LNCaP clone FGC (cell line): ENCODE data around the gene LPCAT1.

Experiments used
- DNase-seq: peaks from one replicate; pipeline ENCODE4 v3.0.0-alpha.2; 2011; ENCODE audit warnings: low read depth
- H3K4me3 ChIP-seq: 2 replicates; pipeline ENCODE4 v1.5.1; 2011; ENCODE audit warnings: mild to moderate bottlenecking, low read depth, low read length, control low read depth
- TF ChIP-seq, protein P1 (sequence below): IDR thresholded peaks from 2 replicates; pipeline ENCODE4 v1.5.1; 2012; ENCODE audit warnings: mild to moderate bottlenecking; ENCODE audit not compliant: control insufficient read depth, insufficient read depth; ENCODE audit errors: extremely low read depth

The LPCAT1 gene

DNA sequence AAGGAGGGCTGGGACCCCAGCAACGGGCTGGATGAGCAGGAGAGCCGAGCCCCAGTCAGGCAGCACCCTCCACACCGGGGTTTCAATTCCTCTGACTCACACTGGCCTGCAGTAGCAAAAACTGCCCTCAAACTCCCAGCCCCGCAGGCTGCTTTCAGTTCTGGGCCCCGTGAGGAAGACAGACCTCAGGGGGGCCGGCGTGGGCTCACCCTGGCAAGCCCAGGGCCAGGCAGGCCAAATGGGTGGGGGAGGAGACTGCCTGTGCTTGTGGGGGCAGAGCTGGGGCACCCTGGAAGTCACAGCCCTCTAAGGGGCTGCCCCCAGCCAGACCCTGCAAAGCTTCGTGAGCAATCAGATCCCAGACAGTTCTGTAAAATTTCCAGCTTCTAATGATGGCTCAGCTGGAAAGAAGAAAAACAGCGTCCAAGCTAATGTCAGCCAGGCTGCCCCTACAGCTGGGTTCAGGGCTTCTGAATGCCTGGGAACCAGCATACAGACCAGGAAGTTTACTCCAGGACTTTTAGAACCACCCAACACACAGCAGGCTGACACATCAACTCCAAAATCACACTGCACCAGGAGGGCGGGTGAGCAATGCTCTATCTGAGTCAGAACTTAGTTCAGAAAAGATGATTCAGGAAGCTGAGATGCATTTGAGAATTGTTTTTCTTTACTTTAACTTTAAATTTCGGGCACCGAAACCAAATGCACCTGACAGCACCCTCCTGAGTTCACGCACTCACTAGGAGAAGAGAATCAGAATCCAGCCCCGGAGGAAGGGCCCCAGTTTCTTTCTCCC, 34.7 kb downstream of the LPCAT1 start:
- H3K4me3 ChIP-seq: no peak overlapping the region
- TF ChIP-seq, protein P1, sequence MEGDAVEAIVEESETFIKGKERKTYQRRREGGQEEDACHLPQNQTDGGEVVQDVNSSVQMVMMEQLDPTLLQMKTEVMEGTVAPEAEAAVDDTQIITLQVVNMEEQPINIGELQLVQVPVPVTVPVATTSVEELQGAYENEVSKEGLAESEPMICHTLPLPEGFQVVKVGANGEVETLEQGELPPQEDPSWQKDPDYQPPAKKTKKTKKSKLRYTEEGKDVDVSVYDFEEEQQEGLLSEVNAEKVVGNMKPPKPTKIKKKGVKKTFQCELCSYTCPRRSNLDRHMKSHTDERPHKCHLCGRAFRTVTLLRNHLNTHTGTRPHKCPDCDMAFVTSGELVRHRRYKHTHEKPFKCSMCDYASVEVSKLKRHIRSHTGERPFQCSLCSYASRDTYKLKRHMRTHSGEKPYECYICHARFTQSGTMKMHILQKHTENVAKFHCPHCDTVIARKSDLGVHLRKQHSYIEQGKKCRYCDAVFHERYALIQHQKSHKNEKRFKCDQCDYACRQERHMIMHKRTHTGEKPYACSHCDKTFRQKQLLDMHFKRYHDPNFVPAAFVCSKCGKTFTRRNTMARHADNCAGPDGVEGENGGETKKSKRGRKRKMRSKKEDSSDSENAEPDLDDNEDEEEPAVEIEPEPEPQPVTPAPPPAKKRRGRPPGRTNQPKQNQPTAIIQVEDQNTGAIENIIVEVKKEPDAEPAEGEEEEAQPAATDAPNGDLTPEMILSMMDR: no peak
- DNase-seq: no peak

DNA sequence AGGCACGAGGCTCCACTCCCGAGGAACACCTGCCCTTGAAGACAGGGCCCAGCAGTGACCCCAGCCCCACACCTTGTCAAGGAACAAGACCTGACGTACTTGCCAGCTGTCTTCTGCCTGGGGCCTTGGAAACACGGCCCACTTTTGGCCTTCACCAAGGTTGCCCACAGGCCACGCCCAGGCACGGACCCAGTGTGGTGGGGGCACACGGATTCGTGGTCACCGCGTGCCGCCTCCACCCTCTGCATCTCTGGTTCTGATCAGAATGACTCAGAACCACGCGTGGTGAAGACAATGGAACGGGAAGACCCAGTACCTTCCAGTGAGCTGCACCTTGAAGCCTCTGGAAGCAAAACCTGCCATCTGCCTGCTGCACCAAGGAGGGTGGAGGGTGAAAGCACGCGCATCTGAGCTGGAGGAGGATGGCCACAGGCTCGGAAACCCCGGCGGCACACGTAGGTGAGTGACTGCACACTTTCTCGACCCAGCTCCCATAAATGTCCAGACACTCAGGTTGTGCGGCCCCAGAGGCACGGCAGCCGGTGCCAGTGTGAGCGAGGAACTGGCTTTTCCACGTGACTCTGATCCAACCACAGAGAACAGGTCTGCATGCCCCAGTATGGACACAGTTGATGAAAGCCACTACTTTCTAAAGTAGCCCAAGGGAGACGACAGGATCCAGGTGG, 36.5 kb downstream of the LPCAT1 start:
- no peak overlapping the region for H3K4me3 ChIP-seq
- no peak for DNase-seq
- TF ChIP-seq, protein P1: no peak

DNA sequence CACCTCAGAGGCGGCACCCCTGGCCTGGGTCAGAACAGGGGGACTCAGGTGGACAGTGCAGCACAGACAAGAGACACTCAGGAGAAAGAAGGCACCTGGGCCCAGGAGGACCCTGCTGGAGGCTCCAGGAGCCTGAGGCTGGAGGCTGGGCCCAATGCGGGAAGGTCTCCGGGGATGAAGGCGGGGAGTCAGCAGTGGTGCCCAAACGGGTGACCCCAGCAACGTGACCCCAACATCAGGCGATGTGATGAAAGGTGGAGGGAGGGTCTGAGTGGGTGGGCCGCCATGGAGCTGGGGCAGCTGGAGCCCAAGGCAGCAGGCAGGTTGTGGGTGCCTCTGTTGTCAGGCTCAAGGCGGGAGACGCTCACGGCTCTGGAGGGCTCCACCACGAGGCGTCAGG, 37.5 kb downstream of the LPCAT1 start:
- TF ChIP-seq, protein P1: no peak
- no peak for DNase-seq
- H3K4me3 ChIP-seq: no peak overlapping the region

DNA sequence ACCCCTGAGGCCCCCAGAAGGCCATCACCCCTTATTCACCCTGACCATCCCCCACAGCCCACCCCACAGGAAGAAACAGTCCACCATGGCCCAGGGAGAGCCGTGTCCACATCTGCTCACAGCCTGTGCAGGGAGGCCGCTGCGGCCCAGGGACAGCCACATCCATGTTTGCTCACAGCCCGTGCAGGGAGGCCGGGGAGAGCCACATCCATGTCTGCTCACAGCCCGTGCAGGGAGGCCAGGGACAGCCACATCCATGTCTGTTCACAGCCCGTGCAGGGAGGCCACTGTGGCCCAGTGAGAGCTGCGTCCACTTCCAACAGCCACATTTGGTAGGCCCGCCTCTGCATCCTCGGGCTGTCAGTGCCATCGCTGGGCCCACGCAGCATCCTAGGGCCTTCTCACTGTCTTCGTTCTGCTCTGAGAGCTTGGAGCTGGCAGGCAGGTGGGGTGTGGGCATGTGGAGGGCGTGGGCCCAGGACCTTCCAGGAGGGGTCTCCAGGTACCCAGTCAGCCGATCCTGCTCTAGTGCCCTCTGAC, 38.1 kb downstream of the LPCAT1 start:
- no peak overlapping the region for H3K4me3 ChIP-seq
- TF ChIP-seq, protein P1: no peak
- no peak for DNase-seq

DNA sequence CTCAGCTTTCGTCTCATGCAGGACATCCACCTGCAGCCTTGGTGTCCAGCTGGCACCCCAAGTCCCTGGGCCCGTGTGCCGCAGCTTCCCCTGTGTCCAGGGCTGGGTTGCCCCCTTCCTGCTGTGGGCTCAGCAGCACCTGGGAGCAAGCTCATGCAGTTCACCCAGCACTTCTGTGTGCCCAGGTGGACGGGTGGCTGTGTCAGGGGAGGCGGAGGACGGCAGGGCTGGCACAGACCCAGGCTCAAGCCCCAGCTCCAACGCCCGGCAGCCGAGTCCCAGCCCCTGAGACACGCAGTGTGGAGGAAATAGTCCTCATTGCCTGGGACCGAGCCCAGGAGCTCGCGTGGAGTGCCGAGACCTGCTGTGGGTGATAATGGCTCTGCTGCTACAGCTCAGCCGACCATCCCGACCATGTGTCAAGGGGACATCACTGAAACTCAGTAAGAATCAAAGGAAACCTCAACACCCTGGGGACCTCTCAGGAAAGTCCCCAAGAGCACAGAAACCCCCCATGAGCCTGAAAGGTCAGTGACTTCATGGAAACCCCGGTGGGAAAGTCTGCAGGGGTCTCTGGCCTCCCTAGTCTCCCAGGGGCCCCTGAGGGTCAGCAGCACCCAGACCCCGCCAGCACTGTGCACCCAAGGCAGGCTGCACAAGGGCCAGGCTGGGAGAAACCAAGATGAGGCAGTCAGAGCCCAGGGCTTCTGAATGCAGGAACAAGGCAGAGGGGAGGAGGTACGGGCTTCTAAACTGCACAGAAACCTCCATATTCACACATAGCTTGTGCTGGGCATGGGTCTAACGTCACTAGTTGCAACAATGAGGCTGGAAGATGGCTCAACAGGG, 38.8 kb downstream of the LPCAT1 start:
- H3K4me3 ChIP-seq: no peak overlapping the region

More for the DNA sequence above, 38.8 kb downstream of the LPCAT1 start:
- no peak for DNase-seq
- TF ChIP-seq, protein P1: no peak
